Measurements from ENCODE around the gene PHF21A. TPM values are rescaled to one million over a fixed set of nuclear protein-coding genes. Genes with fewer than 3 reads are reported as not detected.

The PHF21A gene
- total RNA-seq, 6 experiments from 2014 or later = 9.2 to 17.1 (median 10.4) TPM

GRCh38 chr11:46055371-46055770 is 65.9 kb downstream of the PHF21A start:
- DNase-seq = no peak
- Histone ChIP-seq H3K27me3 (no peaks in the 10 kb centered on the region), H3K36me3 (no peaks in the 10 kb centered on the region), H3K4me3 (no peak overlapping the region), H3K27ac (no peak overlapping the region), H3K4me1 (no peaks in the 10 kb centered on the region), H3K9me3 (no peaks in the 10 kb centered on the region)
- ATAC-seq = peak in 1 of 4 donors; percentile 63
- TF ChIP-seq POLR2A (IDR thresholded peaks at IDR 0.05) = no peak
- TF ChIP-seq, protein P1, sequence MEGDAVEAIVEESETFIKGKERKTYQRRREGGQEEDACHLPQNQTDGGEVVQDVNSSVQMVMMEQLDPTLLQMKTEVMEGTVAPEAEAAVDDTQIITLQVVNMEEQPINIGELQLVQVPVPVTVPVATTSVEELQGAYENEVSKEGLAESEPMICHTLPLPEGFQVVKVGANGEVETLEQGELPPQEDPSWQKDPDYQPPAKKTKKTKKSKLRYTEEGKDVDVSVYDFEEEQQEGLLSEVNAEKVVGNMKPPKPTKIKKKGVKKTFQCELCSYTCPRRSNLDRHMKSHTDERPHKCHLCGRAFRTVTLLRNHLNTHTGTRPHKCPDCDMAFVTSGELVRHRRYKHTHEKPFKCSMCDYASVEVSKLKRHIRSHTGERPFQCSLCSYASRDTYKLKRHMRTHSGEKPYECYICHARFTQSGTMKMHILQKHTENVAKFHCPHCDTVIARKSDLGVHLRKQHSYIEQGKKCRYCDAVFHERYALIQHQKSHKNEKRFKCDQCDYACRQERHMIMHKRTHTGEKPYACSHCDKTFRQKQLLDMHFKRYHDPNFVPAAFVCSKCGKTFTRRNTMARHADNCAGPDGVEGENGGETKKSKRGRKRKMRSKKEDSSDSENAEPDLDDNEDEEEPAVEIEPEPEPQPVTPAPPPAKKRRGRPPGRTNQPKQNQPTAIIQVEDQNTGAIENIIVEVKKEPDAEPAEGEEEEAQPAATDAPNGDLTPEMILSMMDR (IDR thresholded peaks at IDR 0.05) = no peak
- intact Hi-C loops (cut with DNase I) = no loop called here
- 79% methylated on average over 1 of the region's 1 CpG for WGBS (ENCODE audit: insufficient coverage, low coverage, low lambda C conversion rate, missing lambda C conversion rate)

DNA sequence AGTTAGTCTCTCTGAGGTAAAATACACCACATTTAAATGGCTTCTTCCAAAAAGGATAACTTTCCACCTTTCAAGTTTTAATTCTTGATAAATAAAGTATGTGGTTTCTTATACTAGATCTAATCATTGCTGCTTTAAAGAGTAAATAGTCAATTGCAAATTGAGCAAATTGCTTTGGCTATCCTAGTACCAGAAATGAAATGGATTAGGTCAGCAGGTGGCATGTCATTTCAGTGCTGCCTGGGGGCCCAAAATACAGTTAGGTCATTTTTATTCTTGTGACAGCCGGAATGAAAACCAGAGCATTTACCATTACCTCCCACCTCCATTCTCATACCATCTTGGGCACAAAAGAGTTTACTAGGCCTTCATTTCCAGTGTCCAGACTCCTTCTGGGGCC is 70.2 kb downstream of the PHF21A start:
- no peak overlapping the region for H3K4me3 ChIP-seq
- no peaks in the 10 kb centered on the region for H3K9me3 ChIP-seq
- no peaks in the 10 kb centered on the region for H3K27me3 ChIP-seq
- intact Hi-C loops (cut with DNase I) = no loop called here
- ATAC-seq (no peak), DNase-seq (no peak)
- no CpG with 5 or more reads among the region's 1 CpG for WGBS (ENCODE audit: insufficient coverage, low coverage, low lambda C conversion rate, missing lambda C conversion rate)
- H3K4me1 ChIP-seq = no peaks in the 10 kb centered on the region
- TF ChIP-seq, protein P1 (IDR thresholded peaks at IDR 0.05) = no peak
- TF ChIP-seq POLR2A (IDR thresholded peaks at IDR 0.05) = no peak
- no peaks in the 10 kb centered on the region for H3K36me3 ChIP-seq
- H3K27ac ChIP-seq = no peak overlapping the region

GRCh38 chr11:46050662-46051061 is 70.6 kb downstream of the PHF21A start:
- no peak overlapping the region for H3K27ac ChIP-seq
- H3K4me3 ChIP-seq = no peak overlapping the region
- no peaks in the 10 kb centered on the region for H3K27me3 ChIP-seq
- ATAC-seq (no peak), DNase-seq (no peak)
- H3K4me1 ChIP-seq = no peaks in the 10 kb centered on the region
- TF ChIP-seq, protein P1 (IDR thresholded peaks at IDR 0.05) = no peak
- TF ChIP-seq POLR2A (IDR thresholded peaks at IDR 0.05) = no peak
- intact Hi-C loops (cut with DNase I) = no loop called here
- H3K9me3 ChIP-seq = no peaks in the 10 kb centered on the region
- no peaks in the 10 kb centered on the region for H3K36me3 ChIP-seq
- 76% methylated on average over 2 of the region's 2 CpGs for WGBS (ENCODE audit: insufficient coverage, low coverage, low lambda C conversion rate, missing lambda C conversion rate)

GRCh38 chr11:46050003-46050461 is 71.2 kb downstream of the PHF21A start:
- Histone ChIP-seq H3K27me3 (no peaks in the 10 kb centered on the region), H3K4me3 (no peak overlapping the region), H3K27ac (no peak overlapping the region), H3K9me3 (no peaks in the 10 kb centered on the region), H3K36me3 (no peaks in the 10 kb centered on the region), H3K4me1 (no peaks in the 10 kb centered on the region)
- ATAC-seq = peak in 1 of 4 donors; percentile 14
- intact Hi-C loops (cut with DNase I) = no loop called here
- WGBS (ENCODE audit: insufficient coverage, low coverage, low lambda C conversion rate, missing lambda C conversion rate) = 72% methylated on average over 4 of the region's 4 CpGs
- TF ChIP-seq, protein P1 (IDR thresholded peaks at IDR 0.05) = no peak
- TF ChIP-seq POLR2A (IDR thresholded peaks at IDR 0.05) = no peak
- DNase-seq = no peak

Measured in right lobe of liver (tissue), 6 donors.